ENCODE measurements around the gene MAP4K3.

Gene MAP4K3

GRCh38 chr2:39411181-39411944 is 25.7 kb downstream of the MAP4K3 start:
- DNase-seq (ENCODE audit: low spot score in 2 of 2), result no peak

GRCh38 chr2:39409697-39410389 is 27.2 kb downstream of the MAP4K3 start:
- no peaks in the 10 kb centered on the region for H3K27me3 ChIP-seq (ENCODE audit: low read depth)
- H3K4me1 ChIP-seq, result peaks cover 49% of the 10 kb centered on the region
- H3K4me3 ChIP-seq, result no peak overlapping the region
- no peaks in the 10 kb centered on the region for H3K36me3 ChIP-seq (replicated peaks)
- in situ Hi-C loops (cut with MboI; ENCODE audit: low sequenced_read_pairs), result no loop called here
- H3K9me3 ChIP-seq, result no peaks in the 10 kb centered on the region
- peak in 1 of 2 experiments; percentile 48 for DNase-seq (ENCODE audit: low spot score in 2 of 2)

More at GRCh38 chr2:39411181-39411944, 25.7 kb downstream of the MAP4K3 start:
- H3K4me3 ChIP-seq, result no peak overlapping the region
- H3K9me3 ChIP-seq, result no peaks in the 10 kb centered on the region
- H3K4me1 ChIP-seq, result peaks cover 53% of the 10 kb centered on the region
- in situ Hi-C loops (cut with MboI; ENCODE audit: low sequenced_read_pairs), result no loop called here
- no peaks in the 10 kb centered on the region for H3K36me3 ChIP-seq (replicated peaks)
- no peaks in the 10 kb centered on the region for H3K27me3 ChIP-seq (ENCODE audit: low read depth)

GRCh38 chr2:39408351-39409136 is 28.5 kb downstream of the MAP4K3 start:
- Histone ChIP-seq H3K36me3 (replicated peaks) (no peaks in the 10 kb centered on the region), H3K4me1 (peaks cover 48% of the 10 kb centered on the region), H3K27me3 (ENCODE audit: low read depth) (no peaks in the 10 kb centered on the region), H3K9me3 (no peaks in the 10 kb centered on the region), H3K4me3 (no peak overlapping the region)
- no peak for DNase-seq (ENCODE audit: low spot score in 2 of 2)
- in situ Hi-C loops (cut with MboI; ENCODE audit: low sequenced_read_pairs), result no loop called here

GRCh38 chr2:39407516-39408296 is 29.4 kb downstream of the MAP4K3 start:
- no peaks in the 10 kb centered on the region for H3K27me3 ChIP-seq (ENCODE audit: low read depth)
- no peaks in the 10 kb centered on the region for H3K36me3 ChIP-seq (replicated peaks)
- H3K4me3 ChIP-seq, result no peak overlapping the region
- H3K4me1 ChIP-seq, result peaks cover 41% of the 10 kb centered on the region
- H3K9me3 ChIP-seq, result no peaks in the 10 kb centered on the region
- no peak for DNase-seq (ENCODE audit: low spot score in 2 of 2)
- in situ Hi-C loops (cut with MboI; ENCODE audit: low sequenced_read_pairs), result no loop called here

- in situ Hi-C loops (cut with MboI; ENCODE audit: low sequenced_read_pairs), result no loop called here
- Histone ChIP-seq H3K4me1 (peaks cover 23% of the 10 kb centered on the region), H3K4me3 (no peak overlapping the region), H3K9me3 (no peaks in the 10 kb centered on the region), H3K36me3 (replicated peaks) (no peaks in the 10 kb centered on the region), H3K27me3 (ENCODE audit: low read depth) (no peaks in the 10 kb centered on the region)
- no peak for DNase-seq (ENCODE audit: low spot score in 2 of 2)
Measured at GRCh38 chr2:39405364-39405763, 31.7 kb downstream of the MAP4K3 start.

GRCh38 chr2:39403311-39403710 is 33.8 kb downstream of the MAP4K3 start:
- Histone ChIP-seq H3K4me1 (peaks cover 27% of the 10 kb centered on the region), H3K36me3 (replicated peaks) (no peaks in the 10 kb centered on the region), H3K9me3 (no peaks in the 10 kb centered on the region), H3K27me3 (ENCODE audit: low read depth) (no peaks in the 10 kb centered on the region), H3K4me3 (no peak overlapping the region)
- no peak for DNase-seq (ENCODE audit: low spot score in 2 of 2)
- in situ Hi-C loops (cut with MboI; ENCODE audit: low sequenced_read_pairs), result no loop called here

GRCh38 chr2:39401319-39401718 is 35.8 kb downstream of the MAP4K3 start:
- no peaks in the 10 kb centered on the region for H3K36me3 ChIP-seq (replicated peaks)
- no peak for DNase-seq (ENCODE audit: low spot score in 2 of 2)
- in situ Hi-C loops (cut with MboI; ENCODE audit: low sequenced_read_pairs), result no loop called here
- no peak overlapping the region for H3K4me3 ChIP-seq
- H3K9me3 ChIP-seq, result no peaks in the 10 kb centered on the region
- H3K27me3 ChIP-seq (ENCODE audit: low read depth), result no peaks in the 10 kb centered on the region
- H3K4me1 ChIP-seq, result peaks cover 17% of the 10 kb centered on the region

- H3K4me3 ChIP-seq, result no peak overlapping the region
- no peaks in the 10 kb centered on the region for H3K9me3 ChIP-seq
- H3K36me3 ChIP-seq (replicated peaks), result no peaks in the 10 kb centered on the region
- DNase-seq (ENCODE audit: low spot score in 2 of 2), result no peak
- in situ Hi-C loops (cut with MboI; ENCODE audit: low sequenced_read_pairs), result no loop called here
- H3K4me1 ChIP-seq, result peaks cover 26% of the 10 kb centered on the region
- no peaks in the 10 kb centered on the region for H3K27me3 ChIP-seq (ENCODE audit: low read depth)
Measured at GRCh38 chr2:39399570-39399969, 37.5 kb downstream of the MAP4K3 start.

- no peak for DNase-seq (ENCODE audit: low spot score in 2 of 2)
- H3K27me3 ChIP-seq (ENCODE audit: low read depth), result no peaks in the 10 kb centered on the region
- in situ Hi-C loops (cut with MboI; ENCODE audit: low sequenced_read_pairs), result no loop called here
- no peak overlapping the region for H3K4me3 ChIP-seq
- no peaks in the 10 kb centered on the region; the same call in 1 of the 2 replicates for H3K36me3 ChIP-seq (replicated peaks)
- no peaks in the 10 kb centered on the region for H3K9me3 ChIP-seq
- peaks cover 25% of the 10 kb centered on the region for H3K4me1 ChIP-seq
Measured at GRCh38 chr2:39395313-39395712, 41.8 kb downstream of the MAP4K3 start.

GRCh38 chr2:39394516-39394961 is 42.5 kb downstream of the MAP4K3 start:
- H3K4me1 ChIP-seq, result peaks cover 18% of the 10 kb centered on the region
- H3K9me3 ChIP-seq, result no peaks in the 10 kb centered on the region
- in situ Hi-C loops (cut with MboI; ENCODE audit: low sequenced_read_pairs), result no loop called here
- DNase-seq (ENCODE audit: low spot score in 2 of 2), result no peak
- H3K4me3 ChIP-seq, result no peak overlapping the region
- no peaks in the 10 kb centered on the region for H3K27me3 ChIP-seq (ENCODE audit: low read depth)
- H3K36me3 ChIP-seq (replicated peaks), result no peaks in the 10 kb centered on the region; the same call in 1 of the 2 replicates

GRCh38 chr2:39392672-39393071 is 44.4 kb downstream of the MAP4K3 start:
- Histone ChIP-seq H3K27me3 (ENCODE audit: low read depth) (no peaks in the 10 kb centered on the region), H3K9me3 (no peaks in the 10 kb centered on the region; the same call in 1 of the 2 replicates)
- in situ Hi-C loops (cut with MboI; ENCODE audit: low sequenced_read_pairs), result no loop called here

GRCh38 chr2:39390216-39390615 is 46.9 kb downstream of the MAP4K3 start:
- no peaks in the 10 kb centered on the region; the same call in 1 of the 2 replicates for H3K9me3 ChIP-seq
- in situ Hi-C loops (cut with MboI; ENCODE audit: low sequenced_read_pairs), result no loop called here
- no peaks in the 10 kb centered on the region; the same call in 1 of the 2 replicates for H3K36me3 ChIP-seq (replicated peaks)
- DNase-seq (ENCODE audit: low spot score in 2 of 2), result no peak
- H3K27me3 ChIP-seq (ENCODE audit: low read depth), result no peaks in the 10 kb centered on the region
- peaks cover 6% of the 10 kb centered on the region for H3K4me1 ChIP-seq
- no peak overlapping the region for H3K4me3 ChIP-seq

More at GRCh38 chr2:39392672-39393071, 44.4 kb downstream of the MAP4K3 start:
- DNase-seq (ENCODE audit: low spot score in 2 of 2), result no peak
- Histone ChIP-seq H3K4me1 (peaks cover 11% of the 10 kb centered on the region), H3K4me3 (no peak overlapping the region), H3K36me3 (replicated peaks) (no peaks in the 10 kb centered on the region; the same call in 1 of the 2 replicates)

GRCh38 chr2:39386064-39386463 is 51.0 kb downstream of the MAP4K3 start:
- Histone ChIP-seq H3K36me3 (replicated peaks) (no peaks in the 10 kb centered on the region), H3K27me3 (ENCODE audit: low read depth) (no peaks in the 10 kb centered on the region), H3K4me3 (no peak overlapping the region), H3K9me3 (no peaks in the 10 kb centered on the region; the same call in 1 of the 2 replicates), H3K4me1 (peaks cover 20% of the 10 kb centered on the region)
- in situ Hi-C loops (cut with MboI; ENCODE audit: low sequenced_read_pairs), result no loop called here
- no peak for DNase-seq (ENCODE audit: low spot score in 2 of 2)

Measured in HAP-1 (cell line).